Progenitor cell of endocrine pancreas (in vitro differentiated cells): ENCODE results near the gene NDUFC2. TPM values are rescaled to one million over a fixed set of nuclear protein-coding genes. Genes with fewer than 3 reads are reported as not detected.
"Not testable (repeated sequence)": the region's sequence is repeated elsewhere in the genome, so short reads cannot be mapped to it uniquely, and the experiment has no call there.

ENCODE experiments used
- DNase-seq: peaks from one replicate; pipeline ENCODE4 v3.0.0; 2021; ENCODE audit warnings: low spot score; ENCODE audit not compliant: unreplicated experiment
- H3K27ac Mint-ChIP-seq: 2 replicates; pipeline ENCODE4 v1.8.0; 2021; ENCODE audit warnings: mild to moderate bottlenecking, moderate library complexity, mixed read lengths
- H3K27me3 Mint-ChIP-seq: 2 replicates; pipeline ENCODE4 v1.8.0; 2021; ENCODE audit warnings: mixed read lengths
- H3K36me3 Mint-ChIP-seq: 2 replicates; pipeline ENCODE4 v1.8.0; 2022; ENCODE audit warnings: mixed read lengths; ENCODE audit not compliant: insufficient read depth
- H3K4me1 Mint-ChIP-seq: 2 replicates; pipeline ENCODE4 v1.8.0; 2021; ENCODE audit warnings: low read depth, mixed read lengths
- H3K4me3 Mint-ChIP-seq: 2 replicates; pipeline ENCODE4 v1.8.0; 2021; ENCODE audit warnings: low read depth, mild to moderate bottlenecking, moderate library complexity, mixed read lengths
- H3K9me3 Mint-ChIP-seq: 2 replicates; pipeline ENCODE4 v1.8.0; 2021; ENCODE audit warnings: low read depth, mixed read lengths
- CTCF ChIP-seq: fragments of 200-600 bp; sonication (generic); IDR thresholded peaks from one replicate; pipeline ENCODE4 v1.5.0; 2021; ENCODE audit warnings: antibody characterized with exemption, mild to moderate bottlenecking; ENCODE audit not compliant: unreplicated experiment
- total RNA-seq: library from RNA; stranded (reverse); gene quantifications from 2 replicates; pipeline ENCODE4 v1.2.1, GENCODE V29; 2021

The NDUFC2 gene
- total RNA-seq, 1 donor from 2014 or later = 177 TPM

DNA sequence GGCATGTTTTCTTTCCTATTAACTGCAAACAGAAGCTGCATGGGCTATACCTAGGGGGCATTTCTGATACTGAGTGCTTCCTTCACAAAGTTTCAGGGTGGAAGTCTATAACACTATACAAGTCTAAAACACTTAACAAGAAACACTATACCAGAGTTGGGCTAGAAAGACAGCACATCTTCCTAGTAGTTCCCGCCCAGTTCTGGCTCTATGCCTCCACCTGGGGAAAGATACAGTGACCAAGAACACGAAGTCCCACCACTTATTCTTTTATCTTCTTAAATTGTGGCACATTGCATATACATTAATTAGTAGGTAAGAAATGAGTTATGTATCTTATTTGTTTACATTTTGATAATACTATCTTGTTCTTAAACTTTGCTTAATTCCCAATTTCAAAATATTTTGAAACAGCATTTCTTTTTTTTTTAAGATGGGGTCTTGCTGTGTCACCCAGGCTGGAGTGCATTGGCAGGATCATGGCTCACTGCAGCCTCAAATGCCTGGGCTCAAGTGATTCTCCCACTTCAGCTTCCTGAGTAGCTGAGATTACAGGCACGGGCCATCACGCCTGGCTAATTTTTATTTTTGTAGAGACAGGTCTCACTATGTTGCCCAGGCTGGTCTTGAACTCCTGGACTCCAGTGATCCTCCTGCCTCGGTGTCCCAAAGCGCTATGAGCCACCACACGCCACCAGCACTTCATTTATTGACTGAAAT, 18.2 kb upstream of the NDUFC2 start:
- no peak overlapping the region for H3K4me3 Mint-ChIP-seq
- no peaks in the 10 kb centered on the region for H3K9me3 Mint-ChIP-seq
- TF ChIP-seq CTCF = no peak
- no peaks in the 10 kb centered on the region for H3K27me3 Mint-ChIP-seq
- no peak overlapping the region for H3K27ac Mint-ChIP-seq
- H3K4me1 Mint-ChIP-seq = peaks cover 5% of the 10 kb centered on the region
- DNase-seq = no peak
- H3K36me3 Mint-ChIP-seq = peaks cover 28% of the 10 kb centered on the region

- Mint-ChIP-seq H3K27me3 (no peaks in the 10 kb centered on the region), H3K4me3 (no peak overlapping the region), H3K9me3 (peaks cover 15% of the 10 kb centered on the region), H3K4me1 (peaks cover 5% of the 10 kb centered on the region), H3K27ac (no peak overlapping the region), H3K36me3 (peaks cover 32% of the 10 kb centered on the region)
- no peak for DNase-seq
- no peak for TF ChIP-seq CTCF
These were observed 14.6 kb upstream of the NDUFC2 start for GRCh38 chr11:78094250-78094649.

DNA sequence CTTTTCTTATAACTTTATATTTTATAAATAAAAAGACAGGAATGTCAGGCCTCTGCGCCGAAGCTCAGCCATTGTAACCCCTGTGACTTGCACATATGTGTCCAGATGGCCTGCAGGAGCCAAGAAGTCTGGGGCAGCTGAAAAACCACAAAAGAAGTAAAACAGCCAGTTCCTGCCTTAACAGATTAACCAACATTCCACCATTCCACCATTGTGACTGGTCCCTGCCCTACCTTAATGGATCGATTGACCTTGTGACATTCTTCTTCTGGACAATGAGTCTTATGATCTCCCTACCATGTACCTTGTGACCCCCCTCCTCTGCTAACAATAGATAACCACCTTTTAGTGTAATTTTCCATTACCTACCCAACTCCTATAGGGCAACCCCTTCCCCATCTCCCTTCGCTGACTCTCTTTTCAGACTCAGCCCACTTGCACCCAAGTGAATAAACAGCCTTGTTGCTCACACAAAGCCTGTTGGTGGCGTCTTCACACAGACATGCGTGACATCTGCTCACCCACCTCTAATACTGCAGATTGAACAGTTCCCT, 6.9 kb upstream of the NDUFC2 start:
- not testable (repeated sequence) for H3K27ac Mint-ChIP-seq, H3K4me3 Mint-ChIP-seq, H3K4me1 Mint-ChIP-seq, H3K27me3 Mint-ChIP-seq, DNase-seq
- H3K36me3 Mint-ChIP-seq = peaks cover 12% of the 10 kb centered on the region
- H3K9me3 Mint-ChIP-seq = peaks cover 16% of the 10 kb centered on the region

- Mint-ChIP-seq H3K27ac (no peak overlapping the region), H3K36me3 (peaks cover 10% of the 10 kb centered on the region), H3K4me3 (no peak overlapping the region), H3K27me3 (peaks cover 4% of the 10 kb centered on the region), H3K4me1 (peaks cover 8% of the 10 kb centered on the region), H3K9me3 (peaks cover 15% of the 10 kb centered on the region)
- DNase-seq = no peak
- no peak for TF ChIP-seq CTCF
These were observed 6.3 kb upstream of the NDUFC2 start for GRCh38 chr11:78085972-78086371.

DNA sequence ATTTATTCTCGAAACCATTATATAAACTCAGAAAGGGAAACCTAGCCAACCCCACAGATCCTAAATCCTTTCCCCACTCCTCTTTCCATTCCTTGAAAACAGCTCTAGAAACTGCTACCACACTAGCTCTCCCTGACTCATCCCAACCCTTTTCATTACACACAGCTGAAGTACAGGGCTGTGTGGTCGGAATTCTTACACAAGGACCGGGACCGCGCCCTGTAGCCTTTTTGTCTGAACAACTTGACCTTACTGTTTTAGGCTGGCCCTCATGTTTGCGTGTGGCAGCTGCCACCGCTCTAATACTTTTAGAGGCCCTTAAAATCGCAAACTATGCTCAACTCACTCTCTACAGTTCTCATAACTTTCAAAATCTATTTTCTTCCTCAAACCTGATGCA, 4.8 kb upstream of the NDUFC2 start:
- DNase-seq, H3K4me3 Mint-ChIP-seq, H3K4me1 Mint-ChIP-seq, H3K27ac Mint-ChIP-seq, H3K36me3 Mint-ChIP-seq, H3K9me3 Mint-ChIP-seq, H3K27me3 Mint-ChIP-seq: not testable (repeated sequence)

- Mint-ChIP-seq H3K4me1 (peaks cover 8% of the 10 kb centered on the region), H3K4me3 (no peak overlapping the region), H3K27me3 (peaks cover 4% of the 10 kb centered on the region), H3K36me3 (peaks cover 7% of the 10 kb centered on the region), H3K9me3 (peaks cover 9% of the 10 kb centered on the region), H3K27ac (no peak overlapping the region)
- TF ChIP-seq CTCF = no peak
- no peak for DNase-seq
These were observed 3.4 kb upstream of the NDUFC2 start for GRCh38 chr11:78083021-78083420.
